CD4-positive, alpha-beta T cell (primary cell): ENCODE results near the gene SLC35A3. TPM values are rescaled to one million over a fixed set of nuclear protein-coding genes. Genes with fewer than 3 reads are reported as not detected.

Source experiments
- ATAC-seq: fragments of 200-7000 bp; cut with Tn5 transposase; one replicate; pipeline ENCODE4 v1.10.0; 2022; ENCODE audit warnings: mild to moderate bottlenecking; ENCODE audit not compliant: poor library complexity
- CTCF ChIA-PET: fragments of 350-600 bp; sonication (Branson Sonifier 250); formaldehyde crosslinking; loops from one replicate; lab custom pipeline; 2021; ENCODE audit warnings: antibody characterized with exemption, inconsistent platforms; lab: Charles Lee
- POLR2A ChIA-PET: fragments of 350-600 bp; sonication (Branson Sonifier 250); formaldehyde crosslinking; loops from one replicate; lab custom pipeline; 2021; ENCODE audit warnings: antibody characterized with exemption, inconsistent platforms; lab: Charles Lee
- DNase-seq, 14 experiments: peaks; one replicate each; pipeline ENCODE4 v3.0.0-alpha.2; 2013 to 2020; ENCODE audit warnings: mixed read lengths in 2 of 14
- H3K27ac ChIP-seq, 2 donors: one replicate each; pipeline versions ENCODE4 v1.5.1 to v1.7.0; 2013; ENCODE audit warnings: low read length in 2 of 2, low read depth in 1 of 2, mild to moderate bottlenecking in 1 of 2
- H3K27me3 ChIP-seq, 2 experiments: 1 replicate in 1 of 2; 2 replicates in 1 of 2; pipeline versions ENCODE4 v1.6.1 to v1.7.0; 2013; ENCODE audit warnings: low read length in 2 of 2, control low read depth in 1 of 2, mild to moderate bottlenecking in 1 of 2, moderate library complexity in 1 of 2; ENCODE audit not compliant: insufficient read depth in 2 of 2, control insufficient read depth in 1 of 2
- H3K36me3 ChIP-seq: one replicate; pipeline ENCODE4 v1.6.1; 2013; ENCODE audit warnings: low read length, control low read depth; ENCODE audit not compliant: insufficient read depth
- H3K4me1 ChIP-seq: one replicate; pipeline ENCODE4 v1.6.1; 2013; ENCODE audit warnings: low read length, control low read depth; ENCODE audit not compliant: insufficient read depth
- H3K4me3 ChIP-seq: one replicate; pipeline ENCODE4 v1.5.1; 2013; ENCODE audit warnings: mild to moderate bottlenecking, low read length, moderate library complexity
- H3K9me3 ChIP-seq, 2 experiments: 1 replicate in 1 of 2; 2 replicates in 1 of 2; pipeline versions ENCODE4 v1.6.1 to v1.7.0; 2013; ENCODE audit warnings: low read length in 2 of 2, mild to moderate bottlenecking in 2 of 2, control low read depth in 1 of 2, moderate library complexity in 1 of 2; ENCODE audit not compliant: control insufficient read depth in 1 of 2, insufficient read depth in 1 of 2
- H3K27ac Mint-ChIP-seq: one replicate; pipeline ENCODE4 v1.8.0; 2020; ENCODE audit warnings: mixed read lengths
- H3K27me3 Mint-ChIP-seq: one replicate; pipeline ENCODE4 v1.8.0; 2021; ENCODE audit warnings: mixed read lengths
- H3K36me3 Mint-ChIP-seq: one replicate; pipeline ENCODE4 v1.8.0; 2021; ENCODE audit warnings: low read depth, mixed read lengths
- H3K4me1 Mint-ChIP-seq: one replicate; pipeline ENCODE4 v1.8.0; 2021; ENCODE audit warnings: low read depth, mixed read lengths
- H3K4me3 Mint-ChIP-seq: one replicate; pipeline ENCODE4 v1.8.0; 2020; ENCODE audit warnings: mild to moderate bottlenecking, mixed read lengths
- H3K9me3 Mint-ChIP-seq: one replicate; pipeline ENCODE4 v1.8.0; 2020; ENCODE audit warnings: mixed read lengths
- CTCF ChIP-seq: fragments of 200-600 bp; IDR thresholded peaks from one replicate; pipeline ENCODE4 v1.8.0; 2022; ENCODE audit warnings: antibody characterized with exemption, mild to moderate bottlenecking
- intact Hi-C, 2 experiments: fragments of 100-400 bp; cut with DNase I in 1 of 2; cut with micrococcal nuclease in 1 of 2; formaldehyde crosslinking; loops; one replicate each; pipeline versions ENCODE4 v1.15.1 to v1.9.0; 2023 to 2025; cut with DNase I, micrococcal nuclease
- total RNA-seq, 174 experiments: library from RNA in 2 of 174; stranded (reverse) in 2 of 174; gene quantifications; one replicate each; pipeline ENCODE4 v1.2.3 and lab custom pipeline; 2021 to 2026

The SLC35A3 gene
- total RNA-seq, 2 experiments from 2014 or later, result 20.2 to 24.6 TPM

GRCh38 chr1:99992044-99992722 lies 22.4 kb downstream of the SLC35A3 start:
- H3K9me3 Mint-ChIP-seq, result no peaks in the 10 kb centered on the region
- H3K36me3 ChIP-seq, result peaks cover 18% of the 10 kb centered on the region
- no peak overlapping the region for H3K4me3 ChIP-seq
- H3K27ac ChIP-seq, result no peak overlapping the region
- H3K4me1 Mint-ChIP-seq, result peaks cover 4% of the 10 kb centered on the region
- ChIA-PET POLR2A (no interaction called here), CTCF (no interaction called here)
- no peak overlapping the region for H3K27ac Mint-ChIP-seq
- intact Hi-C loops, result no loop called here
- no peak for TF ChIP-seq CTCF
- H3K27me3 ChIP-seq, result no peaks in the 10 kb centered on the region
- H3K9me3 ChIP-seq, result peaks cover 0 to 11% of the 10 kb centered on the region in 2 experiments
- no peak for DNase-seq
- H3K4me3 Mint-ChIP-seq, result no peak overlapping the region
- no peaks in the 10 kb centered on the region for H3K4me1 ChIP-seq
- H3K27me3 Mint-ChIP-seq, result no peaks in the 10 kb centered on the region
- ATAC-seq, result no peak
- peaks cover 72% of the 10 kb centered on the region for H3K36me3 Mint-ChIP-seq

GRCh38 chr1:99992760-99993467 lies 23.1 kb downstream of the SLC35A3 start:
- POLR2A ChIA-PET, result no interaction called here
- Histone ChIP-seq H3K36me3 (peaks cover 18% of the 10 kb centered on the region), H3K27me3 (no peaks in the 10 kb centered on the region), H3K9me3 (peaks cover 0 to 11% of the 10 kb centered on the region in 2 experiments), H3K27ac (no peak overlapping the region), H3K4me1 (no peaks in the 10 kb centered on the region), H3K4me3 (no peak overlapping the region)
- Mint-ChIP-seq H3K27ac (no peak overlapping the region), H3K4me3 (no peak overlapping the region), H3K27me3 (no peaks in the 10 kb centered on the region), H3K4me1 (no peaks in the 10 kb centered on the region), H3K36me3 (peaks cover 67% of the 10 kb centered on the region), H3K9me3 (no peaks in the 10 kb centered on the region)
- CTCF ChIA-PET, result no interaction called here
- TF ChIP-seq CTCF, result no peak
- ATAC-seq (no peak), DNase-seq (no peak)
- intact Hi-C loops, result no loop called here

- Mint-ChIP-seq H3K36me3 (peaks cover 64% of the 10 kb centered on the region), H3K9me3 (no peaks in the 10 kb centered on the region), H3K27me3 (no peaks in the 10 kb centered on the region), H3K4me3 (no peak overlapping the region), H3K27ac (no peak overlapping the region), H3K4me1 (no peaks in the 10 kb centered on the region)
- no peak overlapping the region for H3K4me3 ChIP-seq
- intact Hi-C loops, result no loop called here
- no peaks in the 10 kb centered on the region for H3K4me1 ChIP-seq
- no peak for TF ChIP-seq CTCF
- no peak for ATAC-seq
- H3K9me3 ChIP-seq, result peaks cover 0 to 11% of the 10 kb centered on the region in 2 experiments
- H3K36me3 ChIP-seq, result peaks cover 18% of the 10 kb centered on the region
- DNase-seq, result no peak
- ChIA-PET CTCF (no interaction called here), POLR2A (no interaction called here)
- no peak overlapping the region for H3K27ac ChIP-seq
- no peaks in the 10 kb centered on the region for H3K27me3 ChIP-seq
Measured at GRCh38 chr1:99993468-99993845, 23.7 kb downstream of the SLC35A3 start.
